ENCODE measurements around the gene UGT1A4.

DNA sequence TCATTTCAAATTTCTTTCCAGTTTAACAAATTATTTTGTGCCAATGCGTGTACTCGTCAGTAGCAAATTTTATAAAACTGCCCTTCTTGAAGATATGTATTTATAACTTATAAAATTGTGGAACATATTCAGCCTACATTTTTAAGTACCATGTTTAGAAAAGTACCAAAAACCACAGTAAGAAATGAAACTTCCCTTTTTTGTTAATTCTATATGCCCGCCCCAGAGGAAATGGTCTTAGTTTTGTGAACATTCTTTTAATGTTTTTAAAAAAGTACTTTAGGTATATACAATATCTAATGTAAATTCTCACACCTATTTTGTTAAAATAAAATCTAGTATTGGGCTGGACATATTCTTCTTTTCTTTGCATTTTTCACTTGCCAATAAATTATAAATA lies 45.6 kb upstream of the UGT1A4 start:
- TF ChIP-seq GATA2 (IDR thresholded peaks at IDR 0.05; ENCODE audit: low read depth, low read length), result no peak
- TF ChIP-seq GATA3 (IDR thresholded peaks at IDR 0.05; ENCODE audit: low read depth, low read length), result no peak
